ENCODE measurements around the gene GPR152. TPM values are rescaled to one million over a fixed set of nuclear protein-coding genes. Genes with fewer than 3 reads are reported as not detected.
A peak's percentile ranks its signal among the peaks of the same experiment; 100 is the strongest.

GPR152 gene
- polyA plus RNA-seq, 1 donor from 2014 or later: 1.8 TPM

DNA sequence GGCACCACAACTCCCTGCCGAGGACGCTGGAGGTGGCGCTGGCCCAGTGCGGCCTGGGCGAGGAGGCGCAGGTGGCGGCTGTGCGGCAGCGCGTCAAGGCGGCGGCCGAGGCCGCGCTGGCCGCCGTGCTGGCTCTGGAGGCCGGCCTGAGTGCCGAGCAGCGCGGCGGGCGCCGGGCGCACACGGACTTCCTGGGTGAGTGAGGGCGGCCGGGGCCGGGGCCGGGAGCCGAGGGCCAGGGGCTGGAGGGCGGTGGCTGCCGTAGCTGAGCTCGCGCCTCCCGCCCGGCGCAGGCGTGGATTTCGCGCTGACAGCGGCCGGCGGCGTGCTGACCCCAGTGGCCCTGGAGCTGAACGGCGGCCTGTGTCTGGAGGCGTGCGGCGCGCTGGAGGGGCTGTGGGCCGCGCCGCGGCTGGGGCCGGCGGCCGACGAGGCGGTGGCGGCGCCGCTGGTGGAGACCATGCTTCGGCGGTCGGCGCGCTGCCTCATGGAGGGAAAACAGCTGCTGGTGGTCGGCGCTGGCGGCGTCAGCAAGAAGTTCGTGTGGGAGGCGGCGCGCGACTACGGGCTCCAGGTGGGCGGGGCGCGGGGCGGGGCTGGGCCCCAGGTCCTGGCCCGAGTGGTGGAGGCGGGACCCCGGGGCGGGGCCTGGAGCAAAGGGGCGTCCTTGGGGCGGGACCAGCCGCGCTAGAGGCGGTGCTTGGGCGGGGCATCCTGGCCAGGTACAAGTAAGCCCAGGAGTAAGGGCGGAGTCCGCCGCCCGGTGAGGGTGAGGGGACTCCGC, 31.7 kb downstream of the GPR152 start:
- H3K4me3 Mint-ChIP-seq: peak overlapping the region; percentile 82 to 96 (median 87)
- peak overlapping the region; percentile 26 to 96 (median 96) for H3K27ac Mint-ChIP-seq
- H3K4me1 Mint-ChIP-seq: peaks cover 18 to 36% (median 35%) of the 10 kb centered on the region in 3 donors
- peaks cover 1% of the 10 kb centered on the region for H3K36me3 Mint-ChIP-seq
- no peaks in the 10 kb centered on the region for H3K27me3 Mint-ChIP-seq
- no peaks in the 10 kb centered on the region for H3K9me3 Mint-ChIP-seq

DNA sequence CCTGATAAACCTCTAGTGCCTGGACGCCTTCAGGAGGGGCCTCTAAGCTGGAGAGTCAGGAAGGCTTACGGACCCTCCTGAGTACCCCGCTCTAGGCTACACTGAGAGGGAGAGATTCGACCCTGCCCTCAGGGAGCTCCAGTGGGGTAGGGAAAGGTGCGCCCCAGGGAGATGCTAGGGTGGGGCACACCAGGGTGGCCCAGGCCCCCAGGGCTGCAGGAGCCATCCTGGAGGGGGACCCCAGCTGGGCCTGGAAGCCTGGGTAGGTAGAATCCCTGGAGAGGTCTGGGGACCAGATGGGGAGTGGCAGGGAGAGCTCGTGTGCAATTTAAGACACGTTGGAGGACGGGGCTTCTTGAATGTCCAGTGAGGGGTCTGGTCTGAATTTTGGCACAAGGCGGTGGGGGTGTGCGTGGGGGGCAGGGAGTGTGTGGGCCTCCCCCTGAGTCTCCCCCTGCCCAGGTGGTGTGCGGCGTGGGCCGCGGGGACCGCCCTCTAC, 32.3 kb downstream of the GPR152 start:
- Mint-ChIP-seq H3K9me3 (no peaks in the 10 kb centered on the region), H3K27ac (peak overlapping the region in 2 of 3 donors; percentile 89 to 96), H3K36me3 (peaks cover 1% of the 10 kb centered on the region), H3K4me3 (peak overlapping the region; percentile 82 to 96 (median 90)), H3K27me3 (no peaks in the 10 kb centered on the region), H3K4me1 (peaks cover 18 to 36% (median 34%) of the 10 kb centered on the region in 3 donors)

DNA sequence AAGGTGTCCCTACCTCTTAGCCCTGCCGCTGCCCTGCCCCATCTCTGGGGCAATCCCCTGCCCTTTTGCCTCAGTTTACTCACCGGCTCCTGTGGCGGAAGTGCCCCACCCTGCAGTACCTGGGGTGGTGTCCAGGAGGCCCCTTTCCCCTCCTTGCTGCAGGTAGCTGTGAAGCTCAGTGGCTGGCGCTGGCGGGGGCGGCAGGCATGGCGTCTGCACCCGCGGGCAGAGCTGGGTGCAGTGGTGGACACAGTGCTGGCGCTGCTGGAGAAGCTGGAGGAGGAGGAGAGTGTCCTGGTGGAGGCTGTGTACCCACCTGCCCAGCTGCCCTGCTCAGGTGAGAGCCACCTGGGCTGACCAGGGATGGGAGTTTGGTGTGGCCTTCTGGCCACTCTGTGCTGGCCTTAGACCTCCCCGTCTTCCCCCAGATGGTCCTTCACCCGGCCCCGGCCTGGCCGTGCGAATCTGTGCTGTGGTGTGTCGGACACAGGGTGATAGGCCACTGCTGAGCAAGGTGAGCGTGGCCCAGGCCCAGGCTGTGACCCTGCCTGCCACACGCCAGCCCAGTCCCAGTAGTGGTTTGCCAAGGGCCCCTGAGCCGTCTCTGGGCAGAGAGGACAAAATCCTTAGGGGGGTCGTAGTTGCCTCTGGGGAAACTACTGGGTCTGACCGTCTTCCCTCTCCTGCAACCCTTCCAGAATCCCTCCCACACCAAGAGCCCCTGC, 33.0 kb downstream of the GPR152 start:
- peaks cover 21 to 36% (median 34%) of the 10 kb centered on the region in 3 donors for H3K4me1 Mint-ChIP-seq

DNA sequence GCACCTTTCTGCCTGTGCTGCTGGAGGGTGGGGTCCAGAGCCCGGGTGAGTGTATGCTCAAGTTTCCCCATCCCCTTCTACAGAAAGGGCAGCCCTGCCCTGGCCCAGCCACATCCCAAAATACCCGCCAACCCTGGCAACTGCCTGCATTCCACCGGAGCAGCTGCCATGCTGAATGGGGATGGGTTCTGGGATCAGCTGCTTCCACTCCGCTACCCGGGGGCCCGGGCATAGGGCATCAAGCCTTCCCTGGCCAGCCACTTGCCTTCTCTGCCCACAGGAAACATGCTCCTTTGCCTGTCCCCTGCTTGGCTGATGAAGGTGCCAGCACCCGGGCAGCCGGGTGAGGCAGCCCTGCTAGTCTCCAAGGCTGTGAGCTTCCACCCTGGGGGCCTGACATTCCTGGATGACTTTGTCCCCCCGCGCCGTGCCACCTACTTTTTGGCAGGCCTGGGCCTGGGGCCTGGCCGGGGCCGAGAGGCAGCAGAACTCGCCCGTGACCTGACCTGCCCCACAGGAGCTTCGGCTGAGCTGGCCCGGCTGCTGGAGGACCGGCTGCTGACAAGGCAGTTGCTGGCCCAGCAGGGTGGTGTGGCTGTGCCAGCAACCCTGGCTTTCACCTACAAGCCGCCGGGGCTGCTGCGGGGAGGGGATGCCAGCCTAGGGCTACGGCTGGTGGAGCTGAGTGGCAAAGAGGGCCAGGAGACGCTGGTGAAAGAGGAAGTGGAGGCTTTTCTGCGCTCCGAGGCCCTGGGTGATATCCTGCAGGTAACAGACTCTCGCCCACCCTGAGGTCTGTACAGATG, 33.9 kb downstream of the GPR152 start:
- peak overlapping the region; percentile 85 to 96 (median 89) for H3K27ac Mint-ChIP-seq
- H3K36me3 Mint-ChIP-seq: peaks cover 1% of the 10 kb centered on the region
- no peaks in the 10 kb centered on the region for H3K27me3 Mint-ChIP-seq
- no peaks in the 10 kb centered on the region for H3K9me3 Mint-ChIP-seq
- H3K4me3 Mint-ChIP-seq: peak overlapping the region; percentile 82 to 96 (median 88)
- peaks cover 21 to 36% (median 34%) of the 10 kb centered on the region in 3 donors for H3K4me1 Mint-ChIP-seq

More for the DNA sequence above, 33.0 kb downstream of the GPR152 start:
- no peaks in the 10 kb centered on the region for H3K9me3 Mint-ChIP-seq
- H3K4me3 Mint-ChIP-seq: peak overlapping the region; percentile 82 to 96 (median 90)
- H3K27me3 Mint-ChIP-seq: no peaks in the 10 kb centered on the region
- peak overlapping the region; percentile 85 to 96 (median 89) for H3K27ac Mint-ChIP-seq
- H3K36me3 Mint-ChIP-seq: peaks cover 1% of the 10 kb centered on the region

DNA sequence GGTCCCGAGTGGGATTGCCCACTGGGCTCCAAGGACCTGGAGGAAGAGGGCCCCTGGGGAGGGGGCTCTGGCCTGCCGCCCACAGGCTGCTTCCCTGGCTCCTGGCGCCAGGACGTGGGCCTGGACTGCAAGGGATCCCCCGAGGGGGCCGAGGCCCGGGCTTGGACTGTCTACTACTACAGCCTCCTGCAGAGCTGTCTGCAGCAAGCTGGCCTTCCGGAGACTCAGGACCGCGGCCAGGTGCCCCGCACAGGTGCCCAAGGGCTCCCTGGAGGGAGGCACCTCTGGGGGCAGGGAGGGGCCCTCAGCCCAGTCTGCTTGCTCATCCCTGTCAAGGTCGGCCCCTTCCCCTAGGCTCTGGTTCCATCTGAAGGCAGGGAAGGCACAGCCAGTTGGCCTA, 35.1 kb downstream of the GPR152 start:
- Mint-ChIP-seq H3K4me3 (peak overlapping the region; percentile 34 to 96 (median 83)), H3K36me3 (peaks cover 1% of the 10 kb centered on the region), H3K9me3 (no peaks in the 10 kb centered on the region), H3K27me3 (peaks cover 3% of the 10 kb centered on the region), H3K27ac (peak overlapping the region in 2 of 3 donors; percentile 89 to 96), H3K4me1 (peaks cover 31 to 47% (median 45%) of the 10 kb centered on the region in 3 donors)

DNA sequence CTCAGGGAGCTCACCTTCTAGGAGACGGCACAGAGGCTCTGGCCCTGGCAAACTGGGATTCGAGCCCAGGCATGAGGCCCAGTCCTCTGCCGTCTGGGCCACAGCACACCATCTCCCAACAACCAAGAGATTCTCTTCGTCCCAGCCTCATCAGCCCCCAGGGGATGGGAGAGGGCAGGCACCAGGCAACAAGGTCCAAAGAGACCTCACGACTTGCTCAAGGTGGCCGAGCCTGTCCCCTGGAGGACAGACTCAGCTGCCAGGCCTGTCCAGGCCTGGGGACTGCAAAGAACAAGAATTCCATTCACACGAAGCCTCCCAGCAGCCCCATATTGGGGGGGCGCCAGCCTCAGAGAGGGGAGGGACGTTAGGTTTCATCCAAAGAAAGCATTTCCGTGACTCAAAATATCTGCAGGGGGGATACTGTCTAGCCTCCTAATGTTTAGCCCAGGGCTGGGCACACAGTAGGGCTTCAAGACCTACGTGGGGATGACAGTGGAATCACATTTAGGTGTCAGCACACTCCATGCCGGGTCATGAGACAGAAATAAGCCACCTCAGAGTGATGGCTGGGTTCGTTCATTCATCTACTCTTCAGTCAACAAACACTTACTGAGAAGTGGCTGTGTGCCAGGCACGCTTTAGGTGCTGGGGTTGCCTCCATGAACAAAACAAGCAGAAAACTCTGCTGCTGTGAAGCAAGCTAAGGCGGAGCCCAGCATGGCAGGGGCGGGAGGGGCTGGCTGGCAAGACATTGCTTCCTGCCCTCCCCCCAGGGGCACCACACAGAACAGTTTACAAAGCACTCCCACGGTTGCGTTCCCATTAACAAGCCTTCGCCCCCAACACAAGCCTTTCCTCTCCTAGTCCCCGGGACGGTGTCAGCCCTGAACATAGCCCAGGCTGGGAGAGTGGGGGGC, 35.9 kb downstream of the GPR152 start:
- Mint-ChIP-seq H3K4me3 (peak overlapping the region; percentile 80 to 93 (median 92)), H3K4me1 (peaks cover 37 to 53% (median 52%) of the 10 kb centered on the region in 3 donors), H3K27ac (peak overlapping the region; percentile 89 to 96 (median 91)), H3K27me3 (peaks cover 3% of the 10 kb centered on the region), H3K9me3 (no peaks in the 10 kb centered on the region), H3K36me3 (peaks cover 1% of the 10 kb centered on the region)

DNA sequence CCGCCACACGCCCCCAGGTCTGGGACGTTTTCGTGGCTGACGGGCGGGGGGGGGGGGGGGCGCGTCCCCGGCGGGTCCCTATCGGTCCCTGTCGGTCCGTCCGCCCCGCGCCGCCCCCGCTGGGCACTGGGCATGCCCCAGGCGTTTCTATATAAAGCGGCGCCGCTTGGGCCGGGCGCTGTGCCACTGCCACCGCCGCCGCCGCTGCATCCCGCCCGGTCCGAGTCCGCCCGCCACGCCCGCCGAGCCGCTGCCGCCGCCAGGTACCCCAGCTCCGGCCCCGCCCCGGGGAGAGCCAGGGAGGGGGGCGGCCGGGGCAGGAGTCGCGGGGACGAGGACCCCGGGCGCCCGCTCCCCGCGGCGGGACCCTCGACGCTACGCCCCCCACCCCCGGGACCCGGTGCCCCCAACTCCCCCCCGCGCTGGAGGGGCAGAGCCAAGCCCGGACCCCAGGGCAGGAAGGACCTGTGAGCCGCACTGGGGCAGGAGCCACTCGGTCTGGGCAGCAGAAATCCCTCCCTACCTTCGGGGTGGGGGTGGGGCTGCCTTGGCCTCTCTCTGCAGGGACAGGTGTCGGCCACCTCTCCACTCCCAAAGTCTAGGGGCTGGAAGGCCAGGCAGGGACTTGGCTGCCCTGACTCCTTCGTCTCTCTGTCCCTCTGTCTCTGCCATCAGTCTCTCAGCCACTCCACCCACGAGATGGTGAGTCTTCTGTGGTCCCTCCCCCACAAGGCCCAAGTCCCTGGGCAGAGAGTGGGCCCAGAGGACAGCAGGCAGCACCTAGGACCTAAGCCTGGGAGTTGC, 36.8 kb downstream of the GPR152 start, which contains the start of gene CARNS1:
Gene CARNS1, plus strand, starts transcription at position 178 of the 804 bp plus-strand sequence. Its CDS starts 522 bp downstream, at position 700.
- peak within 1 kb of the TSS; percentile 86 to 94 (median 92) for H3K4me3 Mint-ChIP-seq
- H3K27ac Mint-ChIP-seq: peak within 1 kb of the TSS; percentile 91 to 96 (median 91)
- no peaks in the 10 kb centered on the region for H3K36me3 Mint-ChIP-seq
- peaks cover 3% of the 10 kb centered on the region for H3K27me3 Mint-ChIP-seq
- no peaks in the 10 kb centered on the region for H3K9me3 Mint-ChIP-seq
- H3K4me1 Mint-ChIP-seq: peaks cover 43 to 56% (median 55%) of the 10 kb centered on the region in 3 donors

DNA sequence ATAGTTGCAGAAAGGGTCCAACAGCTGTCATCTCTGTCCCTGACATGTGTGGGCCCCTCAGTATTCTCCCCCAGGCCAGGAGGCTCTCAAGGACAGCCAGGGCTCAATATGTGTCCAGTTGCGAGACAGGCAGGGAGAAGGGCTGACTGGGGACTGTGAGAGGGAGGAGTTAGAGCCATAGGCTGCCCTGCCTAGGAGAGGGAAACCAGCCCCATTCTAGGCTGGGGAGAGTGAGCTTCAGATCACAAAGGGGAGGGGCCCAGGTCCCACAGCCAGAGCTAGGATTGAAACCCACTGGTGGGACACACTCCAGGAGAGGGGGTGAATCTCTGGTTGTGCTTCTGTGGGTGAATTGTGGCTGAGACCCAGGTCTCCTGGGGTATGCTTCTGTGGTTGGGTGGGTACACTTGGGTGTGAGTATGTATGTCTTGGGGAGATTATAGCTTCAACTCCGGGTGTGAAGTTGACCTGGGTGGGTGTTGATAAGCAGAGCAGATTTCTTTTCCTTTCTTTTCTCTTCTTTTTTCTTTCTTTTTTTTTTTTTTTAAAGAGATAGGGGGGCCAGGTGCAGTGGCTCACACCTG, 39.2 kb downstream of the GPR152 start:
- Mint-ChIP-seq H3K9me3 (no peaks in the 10 kb centered on the region), H3K4me3 (peak overlapping the region in 3 of 4 donors; percentile 78 to 94 (median 87)), H3K36me3 (peaks cover 2% of the 10 kb centered on the region), H3K27ac (peak overlapping the region; percentile 68 to 100 (median 82)), H3K4me1 (peaks cover 55 to 60% (median 58%) of the 10 kb centered on the region in 3 donors), H3K27me3 (peaks cover 3% of the 10 kb centered on the region)

DNA sequence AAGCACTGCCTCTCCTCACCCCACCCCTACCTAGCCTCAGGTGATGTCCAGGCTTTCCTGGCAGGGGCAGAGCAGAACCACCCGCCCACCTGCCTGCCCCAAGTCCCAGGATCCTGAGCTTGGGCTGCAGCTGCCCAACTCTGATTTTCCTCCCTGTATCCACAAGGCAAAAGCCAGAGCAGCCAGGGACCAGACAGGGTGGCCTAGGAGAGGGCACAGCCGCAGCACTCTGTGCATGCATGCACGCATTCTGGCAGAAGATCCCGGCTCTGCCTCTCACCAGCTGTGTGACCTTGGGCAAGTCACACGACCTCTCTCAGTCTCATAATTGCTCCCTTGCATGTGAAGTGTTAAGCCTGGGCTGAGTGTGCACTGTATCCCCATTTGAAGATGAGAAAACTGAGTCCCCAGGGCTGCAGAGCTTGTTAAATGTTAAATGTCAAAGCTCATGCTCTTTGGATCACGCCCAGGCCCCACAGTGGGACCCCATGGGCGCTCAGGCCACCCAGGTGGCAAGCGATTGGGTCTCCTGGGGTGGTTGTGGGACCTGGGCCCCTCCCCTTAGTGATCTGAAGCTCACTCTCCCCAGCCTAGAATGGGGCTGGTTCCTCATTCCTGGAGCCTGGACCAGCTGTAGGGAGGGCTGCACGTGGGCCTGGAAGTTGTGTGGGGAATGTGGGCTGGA, 39.9 kb downstream of the GPR152 start:
- peak overlapping the region; percentile 68 to 100 (median 82) for H3K27ac Mint-ChIP-seq
- peaks cover 4% of the 10 kb centered on the region for H3K36me3 Mint-ChIP-seq
- H3K4me3 Mint-ChIP-seq: peak overlapping the region in 3 of 4 donors; percentile 78 to 94 (median 84)
- peaks cover 3% of the 10 kb centered on the region for H3K27me3 Mint-ChIP-seq
- peaks cover 59 to 60% (median 60%) of the 10 kb centered on the region in 3 donors for H3K4me1 Mint-ChIP-seq
- no peaks in the 10 kb centered on the region for H3K9me3 Mint-ChIP-seq

DNA sequence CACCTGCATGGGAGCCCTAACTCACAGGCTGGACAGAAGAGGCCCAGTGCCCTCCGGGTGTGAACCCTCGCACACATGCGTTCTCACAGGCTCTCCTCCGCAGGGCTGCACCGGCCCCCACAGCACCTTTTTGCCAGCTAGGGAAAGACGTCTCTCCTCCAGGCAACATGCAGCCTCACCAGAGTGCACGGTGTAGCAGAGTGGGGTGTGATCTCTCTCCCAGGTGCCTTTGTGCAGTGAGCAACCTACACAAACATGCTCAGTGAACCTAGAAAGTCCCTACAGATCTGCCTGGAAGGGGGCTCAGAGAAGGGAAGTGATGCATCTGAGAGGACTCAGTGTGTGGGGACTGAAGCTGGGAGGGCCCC, 40.8 kb downstream of the GPR152 start:
- peak overlapping the region in 3 of 4 donors; percentile 80 to 100 (median 87) for H3K4me3 Mint-ChIP-seq
- H3K9me3 Mint-ChIP-seq: no peaks in the 10 kb centered on the region
- H3K27ac Mint-ChIP-seq: peak overlapping the region in 1 of 3 donors; percentile 100
- peaks cover 9% of the 10 kb centered on the region for H3K36me3 Mint-ChIP-seq
- peaks cover 61 to 65% (median 63%) of the 10 kb centered on the region in 3 donors for H3K4me1 Mint-ChIP-seq
- H3K27me3 Mint-ChIP-seq: peaks cover 3% of the 10 kb centered on the region

DNA sequence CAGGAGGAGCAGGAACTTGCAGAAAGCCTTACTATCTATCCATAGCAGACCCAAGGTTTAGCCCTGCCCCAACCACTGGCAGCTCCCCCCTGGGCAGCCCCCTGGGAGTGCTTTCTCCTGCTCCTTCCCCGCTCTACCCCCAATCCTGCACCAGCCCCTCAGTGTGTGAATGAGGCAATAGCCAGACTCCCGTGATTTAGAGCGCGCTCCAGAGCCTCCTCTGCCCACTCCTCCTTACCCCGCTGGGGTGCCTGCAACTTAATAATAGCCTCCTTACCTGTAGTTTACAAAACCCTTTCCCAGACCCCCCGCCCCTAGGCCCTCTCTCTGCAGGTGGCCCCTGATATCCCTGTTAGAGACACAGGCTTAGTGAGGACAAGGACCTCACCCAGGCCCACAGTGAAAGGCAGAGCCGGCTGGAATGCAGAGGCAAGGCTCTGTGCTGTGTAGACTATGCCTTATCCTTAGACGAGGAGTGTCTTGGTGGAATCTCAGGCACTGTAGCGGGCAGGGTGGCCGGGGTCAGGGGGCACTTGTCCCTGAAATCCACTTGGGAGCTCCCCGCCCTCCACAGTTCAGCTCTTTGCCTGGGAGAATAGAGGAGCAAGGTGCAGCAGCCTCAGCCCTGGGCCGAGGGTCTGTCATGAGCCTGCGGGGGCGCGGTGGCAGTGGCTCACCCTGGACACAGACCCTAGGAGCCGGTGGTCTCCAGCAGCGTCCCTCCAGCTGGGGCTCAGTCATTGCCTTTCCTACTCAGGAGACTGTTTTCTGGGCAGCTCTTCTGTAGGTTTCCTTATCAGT, 41.3 kb downstream of the GPR152 start:
- Mint-ChIP-seq H3K9me3 (no peaks in the 10 kb centered on the region), H3K36me3 (peaks cover 9% of the 10 kb centered on the region), H3K27ac (peak overlapping the region; percentile 80 to 100 (median 96)), H3K4me1 (peaks cover 57 to 62% (median 58%) of the 10 kb centered on the region in 3 donors), H3K4me3 (peak overlapping the region; percentile 30 to 100 (median 88)), H3K27me3 (peaks cover 3% of the 10 kb centered on the region)

Data from IgD-negative memory B cell (primary cell).